Measurements from ENCODE around the gene TM7SF2.
"Not testable (repeated sequence)": the region's sequence is repeated elsewhere in the genome, so short reads cannot be mapped to it uniquely, and the experiment has no call there.

The TM7SF2 gene

DNA sequence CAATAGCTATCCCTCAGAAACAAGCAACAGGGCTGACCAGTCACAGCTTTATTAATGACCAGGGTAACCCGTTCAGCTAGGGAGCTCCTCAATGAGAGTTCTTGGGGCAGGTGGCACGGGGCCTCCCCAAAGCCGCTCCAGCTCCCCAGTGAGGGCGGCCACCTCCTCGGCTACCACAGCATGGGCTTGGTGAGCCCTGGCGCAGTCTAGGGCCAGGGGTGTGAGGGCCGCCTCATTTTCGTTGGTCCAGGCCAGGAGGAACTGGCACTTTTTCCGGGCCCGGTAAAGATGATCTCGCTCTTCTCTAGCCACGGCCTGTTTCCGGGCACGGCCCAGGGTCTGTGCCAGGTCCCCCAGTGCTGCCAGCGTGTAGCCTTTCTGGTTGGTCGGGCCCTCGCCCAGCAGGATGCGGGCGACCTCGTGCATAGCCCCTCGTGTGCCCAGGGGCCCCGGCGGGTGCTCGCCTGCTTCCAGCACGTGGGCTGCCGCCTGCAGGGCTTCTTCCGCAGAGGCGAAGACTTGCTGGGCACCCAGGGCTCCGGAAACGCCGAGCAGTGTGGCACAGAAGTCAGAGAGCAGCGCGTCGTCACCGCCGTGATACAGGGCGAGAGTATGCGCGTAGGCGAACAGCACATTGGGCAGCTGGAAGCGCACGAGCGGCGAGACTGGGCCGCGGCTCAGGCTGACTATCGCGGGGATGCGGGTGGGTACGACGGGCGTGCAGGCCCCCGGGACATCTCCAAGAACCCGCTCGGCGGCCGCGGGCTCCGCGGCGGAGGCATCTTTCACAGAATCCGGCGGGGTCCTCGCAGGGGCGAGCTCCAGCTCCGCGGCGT lies 4.9 kb downstream of the TM7SF2 start:
- peak; percentile 9 for DNase-seq

DNA sequence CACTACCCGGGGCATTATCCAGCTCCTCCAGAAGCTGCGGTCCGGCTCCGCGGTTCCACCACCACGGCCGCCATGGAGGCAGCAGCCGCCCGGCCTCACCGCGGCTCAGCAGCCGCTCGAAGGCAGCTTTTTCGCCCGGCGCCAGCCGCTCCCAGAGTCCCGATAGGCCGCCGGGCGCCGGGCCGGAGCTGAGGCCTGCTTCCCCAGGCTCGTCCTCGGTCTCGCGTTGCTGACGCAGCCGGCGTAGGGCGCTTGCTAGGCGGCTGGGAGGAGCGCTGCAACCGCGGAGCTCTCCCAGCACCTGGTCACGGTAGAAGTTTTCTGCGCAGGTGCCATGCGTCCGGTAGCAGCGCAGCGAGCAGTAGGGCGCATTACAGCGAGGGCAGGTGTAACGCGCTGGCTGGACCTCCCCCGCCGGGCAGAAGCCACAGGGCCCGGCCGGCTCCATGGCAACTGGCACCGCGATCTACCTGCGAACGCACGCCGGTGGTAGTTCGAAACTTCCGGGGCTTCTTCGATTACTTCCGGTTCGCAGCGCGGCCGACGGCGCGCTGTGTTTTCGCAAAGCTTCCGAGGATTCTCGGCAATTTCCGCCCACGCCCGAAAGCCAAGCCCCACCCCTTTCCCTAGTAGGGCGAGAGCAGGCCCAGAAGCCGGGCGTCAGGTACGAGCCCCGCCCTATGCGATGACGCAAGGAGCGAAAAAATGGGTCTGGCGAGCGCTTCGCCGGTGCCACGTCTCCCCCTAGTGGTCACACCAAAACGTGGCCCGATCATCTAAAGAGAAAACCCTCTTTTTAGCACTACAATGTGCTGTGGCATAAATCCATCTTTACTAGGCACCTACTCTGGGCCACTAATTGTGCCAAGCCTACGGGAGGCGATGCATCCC lies 5.8 kb downstream of the TM7SF2 start, which contains the start of gene ZNHIT2:
TSS of gene ZNHIT2 (minus strand) at position 496 of the 891 bp plus-strand sequence. CDS start at position 448, 48 bp downstream.
- DNase-seq: peak; percentile 99

DNA sequence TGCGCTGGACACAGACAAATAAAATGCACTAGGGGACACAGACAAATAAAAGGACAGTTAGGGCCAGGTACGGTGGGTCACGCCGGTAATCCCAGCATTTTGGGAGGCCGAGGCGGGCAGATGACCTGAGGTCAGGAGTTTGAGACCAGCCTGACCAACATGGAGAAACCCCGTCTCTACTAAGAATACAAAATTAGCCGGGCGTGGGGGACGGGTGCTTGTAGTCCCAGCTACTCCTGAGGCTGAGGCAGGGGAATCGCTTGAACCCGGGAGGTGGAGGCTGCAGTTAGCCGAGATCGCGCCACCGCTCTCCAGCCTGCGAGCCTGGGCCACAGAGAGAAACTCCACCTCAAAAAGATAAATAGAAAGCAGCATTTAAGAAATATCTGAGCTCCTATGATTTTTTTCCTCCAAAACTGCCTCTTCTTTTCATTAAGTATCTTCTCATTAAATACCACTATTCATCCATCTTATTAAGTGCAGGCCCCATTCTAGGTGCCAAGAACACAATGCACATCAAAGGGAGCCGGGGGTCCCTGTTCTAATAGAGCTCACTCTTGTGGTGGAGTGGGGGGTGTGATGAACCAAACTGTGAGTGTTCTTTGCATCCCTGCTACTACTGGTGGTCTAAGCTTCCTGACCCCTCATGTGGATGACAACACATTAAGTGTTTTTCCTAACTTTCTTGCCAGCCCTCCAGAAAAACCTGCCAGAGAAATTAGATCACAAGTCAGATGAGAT lies 6.6 kb downstream of the TM7SF2 start:
- no peak for DNase-seq

DNA sequence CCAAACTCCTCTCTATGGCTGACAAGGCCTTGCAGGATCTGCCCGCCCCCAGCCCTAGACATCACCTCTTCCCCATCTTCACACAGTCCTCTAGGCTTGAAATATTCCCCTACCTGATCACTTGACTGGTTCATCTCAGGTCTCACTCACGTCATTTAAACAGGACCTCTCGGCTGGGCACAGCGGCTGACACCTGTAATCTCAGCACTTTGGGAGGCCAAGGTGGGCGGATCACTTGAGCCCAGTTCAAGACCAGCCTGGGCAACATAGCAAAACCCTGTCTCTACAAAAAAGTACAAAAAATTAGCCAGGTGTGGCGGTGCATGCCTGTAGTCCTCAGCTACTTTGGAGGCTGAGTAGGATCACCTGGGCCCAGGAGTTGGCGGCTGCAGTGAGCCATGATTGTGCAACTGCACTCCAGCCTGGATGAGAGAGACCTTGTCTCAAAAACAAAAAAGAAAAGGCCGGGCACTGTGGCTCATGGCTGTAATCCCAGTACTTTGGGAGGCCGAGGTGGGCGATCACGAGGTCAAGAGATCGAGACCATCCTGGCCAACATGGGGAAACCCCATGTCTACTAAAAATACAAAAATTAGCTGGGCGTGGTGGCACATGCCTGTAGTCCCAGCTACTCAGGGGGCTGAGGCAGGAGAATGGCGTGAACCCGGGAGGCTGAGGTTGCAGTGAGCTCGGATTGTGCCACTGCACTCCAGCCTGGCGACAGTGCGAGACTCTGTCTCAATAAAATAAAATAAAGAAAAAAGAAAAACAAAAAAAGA lies 7.4 kb downstream of the TM7SF2 start:
- DNase-seq: not testable (repeated sequence)

DNA sequence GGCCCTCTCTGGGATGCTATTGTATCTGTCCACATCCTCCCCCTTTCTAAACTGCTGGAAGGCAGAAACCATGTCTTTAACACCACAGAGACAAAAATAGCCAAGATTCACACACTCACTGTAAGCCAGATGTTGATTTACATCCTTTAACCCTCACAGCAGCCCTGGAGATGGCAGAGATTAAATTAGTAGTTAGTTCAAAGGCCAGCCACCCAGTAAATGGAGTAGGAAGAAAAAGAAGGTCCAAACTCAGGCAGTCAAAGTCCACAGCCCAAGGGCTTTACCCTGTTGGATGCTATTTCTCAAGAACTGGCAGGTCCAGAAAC lies 8.0 kb downstream of the TM7SF2 start:
- no peak for DNase-seq

DNA sequence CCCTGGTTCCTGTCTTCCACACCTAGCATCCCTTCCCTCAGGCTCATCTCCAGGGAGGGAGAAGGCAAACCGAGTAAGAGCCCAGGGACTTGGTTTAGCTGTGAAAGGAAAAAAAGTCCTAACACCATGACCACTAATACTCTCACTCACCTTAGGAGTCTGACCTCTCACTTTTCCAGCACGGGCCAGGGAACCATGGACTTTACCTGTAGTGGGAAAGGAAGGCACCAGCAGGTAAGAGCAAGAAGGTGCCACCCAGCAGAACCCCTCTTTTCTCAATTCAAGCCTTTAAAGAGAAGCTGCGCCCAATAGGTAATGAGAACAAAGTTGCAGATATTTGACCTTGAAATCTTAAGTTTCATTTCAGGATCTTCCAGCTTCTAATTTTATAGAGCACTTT lies 9.2 kb downstream of the TM7SF2 start:
- DNase-seq: no peak

DNA sequence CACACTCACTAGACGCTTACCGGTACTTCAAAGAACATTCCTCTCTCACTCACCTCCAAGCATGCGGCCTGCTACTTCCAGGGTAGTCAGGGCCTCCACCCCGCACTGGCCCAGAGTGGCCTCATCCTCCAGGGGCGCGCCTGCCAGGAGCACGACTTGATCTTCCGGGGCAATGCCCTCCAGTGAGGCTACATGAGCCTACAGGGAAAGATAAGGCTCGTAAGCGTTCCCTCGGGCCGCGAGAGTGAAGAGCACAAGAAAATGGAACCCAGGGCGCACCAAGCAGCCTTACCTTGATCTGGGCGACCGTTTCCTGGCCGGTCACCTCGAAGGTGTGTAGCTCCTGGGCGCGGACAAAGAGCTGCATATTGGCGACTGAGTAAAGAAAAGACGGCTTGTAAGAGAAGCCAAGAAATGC lies 9.8 kb downstream of the TM7SF2 start:
- DNase-seq: no peak

DNA sequence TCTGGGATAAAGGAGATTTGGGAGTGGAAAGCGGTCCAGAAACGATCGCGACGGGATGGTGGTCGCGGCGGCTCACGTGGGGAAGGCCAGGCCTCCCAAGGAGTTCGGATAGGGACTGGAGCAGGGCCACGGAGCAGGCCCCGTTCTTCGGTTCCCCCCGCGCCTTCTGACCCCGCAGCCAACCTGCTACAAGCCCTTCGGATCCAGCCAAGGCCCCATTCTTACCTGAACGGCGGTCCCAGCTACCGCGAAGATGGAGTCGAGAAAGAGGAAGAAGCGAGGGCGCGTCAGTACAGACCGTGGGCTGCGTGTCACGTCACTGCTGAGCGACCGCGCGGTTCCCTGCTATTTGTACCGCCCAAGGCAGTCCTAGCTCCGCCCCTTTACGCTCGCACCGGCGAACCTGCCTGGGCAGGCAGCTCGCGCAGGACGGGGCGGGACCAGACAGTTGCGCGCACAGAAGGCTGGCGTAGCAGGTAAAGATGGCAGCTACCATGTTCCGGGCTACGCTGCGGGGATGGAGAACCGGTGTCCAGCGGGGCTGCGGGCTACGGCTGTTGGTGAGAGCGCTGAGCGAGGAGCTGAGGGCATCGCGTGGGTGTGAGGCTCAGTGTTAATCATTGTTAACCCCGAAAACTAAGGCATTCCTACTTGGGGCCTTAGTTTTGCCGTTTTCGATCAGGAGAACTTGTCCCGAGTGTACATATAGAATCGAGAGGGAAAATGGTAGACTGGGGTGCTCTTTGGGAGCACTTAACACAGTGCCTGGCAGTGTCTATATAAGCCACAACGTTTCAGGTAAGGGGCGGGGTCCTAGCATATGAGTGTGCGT lies 10.4 kb downstream of the TM7SF2 start, which contains the start of the genes FAU and MRPL49:
TSS of gene FAU (minus strand) at position 270 of the 832 bp plus-strand sequence. CDS start 321 bp downstream, outside the sequence.
TSS of gene MRPL49 (plus strand) at position 457 of the 832 bp plus-strand sequence. CDS start at position 483, 26 bp downstream.
- DNase-seq: peak; percentile 98

DNA sequence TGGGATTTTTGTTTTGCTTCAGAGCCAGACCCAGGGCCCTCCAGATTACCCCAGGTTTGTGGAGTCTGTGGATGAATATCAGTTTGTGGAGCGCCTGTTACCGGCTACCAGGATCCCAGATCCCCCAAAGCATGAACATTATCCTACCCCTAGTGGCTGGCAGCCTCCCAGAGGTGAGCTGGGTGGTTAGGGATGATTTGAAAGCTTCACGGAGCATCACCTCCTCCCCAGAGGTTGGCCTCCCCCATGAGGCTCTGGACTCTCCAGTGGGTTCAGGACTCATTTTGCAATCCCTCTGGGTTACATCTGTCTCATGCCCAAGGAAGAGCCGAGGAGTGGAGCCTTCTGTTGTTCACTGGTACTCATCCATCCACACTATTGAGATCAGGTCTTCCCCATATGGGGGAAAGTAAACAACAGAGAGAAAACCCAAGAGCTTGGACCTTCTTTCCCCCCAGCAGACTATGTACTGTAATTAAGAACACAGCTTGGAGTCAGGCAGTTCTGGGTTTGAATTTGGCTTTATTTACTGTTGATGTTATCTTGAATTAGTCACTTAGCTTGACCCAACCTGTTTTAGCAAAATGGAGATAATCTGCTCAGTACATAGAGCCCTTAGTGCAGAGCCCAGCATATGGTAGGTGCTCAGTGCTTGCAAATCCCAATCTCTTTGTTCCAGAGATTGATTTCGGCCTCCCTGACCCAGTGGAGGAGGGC lies 13.0 kb downstream of the TM7SF2 start:
- no peak for DNase-seq

DNA sequence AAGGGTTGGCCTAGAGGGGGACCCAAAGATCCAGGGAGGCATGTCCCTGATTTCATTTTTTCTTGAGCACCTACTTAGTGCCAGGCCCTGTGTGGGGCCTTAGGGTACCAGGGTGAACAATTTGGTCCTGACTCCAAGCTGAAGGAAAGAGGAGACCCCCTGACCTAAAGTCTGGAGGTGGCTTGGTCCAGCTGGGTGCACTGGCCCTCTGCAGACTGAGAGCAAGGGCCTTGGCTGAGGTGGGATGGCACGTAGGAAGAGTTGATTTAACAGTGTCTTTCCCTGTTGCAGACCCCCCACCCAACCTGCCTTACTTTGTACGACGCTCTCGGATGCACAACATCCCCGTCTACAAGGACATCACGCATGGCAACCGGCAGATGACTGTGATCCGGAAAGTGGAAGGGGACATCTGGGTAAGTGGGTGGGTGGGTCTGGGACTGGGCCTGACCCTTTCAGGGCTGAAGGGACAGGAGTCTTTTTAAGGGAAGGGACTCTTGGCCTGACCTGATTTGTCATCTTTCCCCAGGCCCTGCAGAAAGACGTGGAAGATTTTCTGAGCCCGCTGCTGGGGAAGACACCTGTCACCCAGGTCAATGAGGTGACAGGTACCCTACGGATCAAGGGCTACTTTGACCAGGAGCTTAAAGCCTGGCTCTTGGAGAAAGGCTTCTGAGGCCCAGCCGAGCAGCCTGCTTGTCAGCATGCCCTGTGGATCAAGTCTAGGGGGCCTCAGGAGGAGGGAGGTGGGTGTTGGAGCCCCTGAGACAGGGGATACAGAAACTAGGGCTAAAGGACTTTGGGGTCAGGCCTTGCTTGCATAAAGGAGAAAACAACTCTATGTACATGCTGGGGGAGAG lies 13.8 kb downstream of the TM7SF2 start:
- no peak for DNase-seq

DNA sequence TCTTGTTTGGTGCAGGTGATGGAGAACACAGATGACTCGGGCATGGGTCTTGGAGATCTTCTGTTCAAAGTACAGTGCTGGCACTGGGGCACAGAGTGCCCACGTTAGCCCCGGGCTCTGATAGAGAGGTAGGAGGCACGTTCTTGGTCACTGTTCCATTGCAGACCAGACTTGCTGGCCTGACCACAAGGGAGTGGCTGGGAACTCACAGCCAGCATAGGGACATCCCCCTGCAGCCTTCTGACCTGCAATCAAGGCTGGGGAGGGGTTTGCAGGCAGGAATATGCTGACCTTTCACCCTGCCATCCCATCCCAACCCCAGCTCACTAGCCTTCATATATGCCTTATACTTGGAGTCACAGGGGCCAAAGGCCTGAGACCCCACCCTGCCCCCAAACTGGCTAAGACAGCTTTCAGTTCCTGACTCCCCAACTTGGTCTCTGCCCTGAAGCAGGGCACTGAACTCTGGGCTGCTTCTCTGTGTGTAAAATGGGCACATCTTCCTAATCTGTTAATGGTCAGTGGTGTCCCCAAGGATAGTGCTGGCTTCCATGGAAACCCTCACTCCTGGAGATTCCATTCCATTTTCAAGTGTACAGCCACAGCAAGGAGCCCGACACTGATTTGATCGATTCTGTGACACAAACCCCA lies 15.1 kb downstream of the TM7SF2 start:
- no peak for DNase-seq

DNA sequence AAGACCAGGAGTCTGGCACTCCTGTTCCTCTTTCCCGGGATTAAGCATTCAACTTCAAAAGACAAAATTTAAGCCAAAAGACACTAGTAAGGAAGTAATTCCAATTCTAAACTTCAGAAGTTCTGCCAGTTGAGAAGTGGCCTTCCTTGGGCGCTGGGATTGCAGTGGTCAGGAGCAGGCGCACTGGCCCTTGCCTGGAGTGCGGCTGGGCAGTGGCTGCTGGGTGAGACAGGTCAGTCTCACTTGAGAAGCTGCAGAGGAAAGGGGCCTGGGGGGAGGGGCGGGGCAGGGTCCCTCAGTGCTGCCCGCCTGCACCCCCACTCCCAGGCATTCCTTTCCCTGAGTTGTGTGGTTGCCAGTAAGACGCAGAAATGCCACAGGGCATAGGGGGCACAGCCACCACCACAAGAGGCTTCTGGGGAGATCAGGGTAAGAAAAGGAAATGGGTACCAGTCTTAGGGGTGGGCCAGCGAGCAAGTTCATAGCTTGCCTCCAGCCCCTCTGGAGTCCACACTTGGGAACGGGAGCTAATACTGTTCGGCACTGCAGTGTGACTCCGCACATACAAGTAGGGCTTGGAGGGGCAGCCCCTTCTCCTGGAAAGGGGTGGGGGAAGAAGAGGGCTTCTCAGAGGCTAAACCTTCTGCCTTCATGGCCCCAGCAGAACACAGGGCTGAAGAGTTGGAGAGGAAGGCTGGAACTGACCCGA lies 16.0 kb downstream of the TM7SF2 start:
- no peak for DNase-seq

DNA sequence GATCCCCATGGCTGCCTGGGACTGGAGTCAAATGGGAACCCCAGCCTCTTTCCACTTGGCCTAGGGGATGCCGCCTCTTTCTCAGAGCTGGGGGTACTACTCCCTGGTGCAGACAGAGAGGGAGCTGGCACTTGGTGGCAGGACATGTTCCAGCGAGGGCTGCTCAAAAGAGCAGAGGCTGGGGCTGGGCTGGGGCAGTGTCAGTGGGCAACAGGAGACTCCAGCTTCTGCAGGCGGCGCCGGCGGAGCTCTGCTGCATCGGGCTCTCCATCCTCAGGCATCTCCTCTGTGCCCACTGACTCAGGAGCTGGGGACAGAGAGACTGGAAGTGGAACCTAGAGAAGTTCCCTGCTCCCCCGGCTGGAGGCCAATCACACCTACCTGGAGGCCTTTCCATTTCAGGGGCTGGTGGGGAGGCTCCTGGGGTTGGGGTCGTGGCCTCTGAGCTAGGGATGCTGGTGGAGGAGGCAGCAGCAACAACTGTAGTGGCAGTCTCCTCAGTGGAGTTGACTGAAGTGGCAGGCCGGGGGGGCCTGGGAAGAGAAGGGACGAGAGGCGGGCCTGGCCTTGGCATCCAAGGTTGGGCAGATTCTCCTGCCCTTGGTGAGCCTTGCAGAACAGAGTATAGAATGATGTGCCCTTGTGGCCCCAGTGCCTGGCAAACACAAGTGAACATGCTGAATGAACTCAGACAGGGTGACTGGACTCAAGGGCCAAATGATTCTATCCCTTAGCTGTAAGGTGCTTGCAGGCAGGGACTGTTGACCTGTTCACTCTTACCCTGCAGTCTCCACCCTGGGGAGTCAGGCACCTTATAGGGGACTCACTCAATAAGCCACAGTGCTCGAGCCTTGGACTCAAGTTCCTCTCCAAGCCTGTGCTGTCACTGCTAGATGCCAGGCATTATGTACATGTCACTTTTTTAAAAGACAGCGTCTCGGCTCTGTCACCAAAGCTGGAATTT lies 16.8 kb downstream of the TM7SF2 start:
- no peak for DNase-seq

DNA sequence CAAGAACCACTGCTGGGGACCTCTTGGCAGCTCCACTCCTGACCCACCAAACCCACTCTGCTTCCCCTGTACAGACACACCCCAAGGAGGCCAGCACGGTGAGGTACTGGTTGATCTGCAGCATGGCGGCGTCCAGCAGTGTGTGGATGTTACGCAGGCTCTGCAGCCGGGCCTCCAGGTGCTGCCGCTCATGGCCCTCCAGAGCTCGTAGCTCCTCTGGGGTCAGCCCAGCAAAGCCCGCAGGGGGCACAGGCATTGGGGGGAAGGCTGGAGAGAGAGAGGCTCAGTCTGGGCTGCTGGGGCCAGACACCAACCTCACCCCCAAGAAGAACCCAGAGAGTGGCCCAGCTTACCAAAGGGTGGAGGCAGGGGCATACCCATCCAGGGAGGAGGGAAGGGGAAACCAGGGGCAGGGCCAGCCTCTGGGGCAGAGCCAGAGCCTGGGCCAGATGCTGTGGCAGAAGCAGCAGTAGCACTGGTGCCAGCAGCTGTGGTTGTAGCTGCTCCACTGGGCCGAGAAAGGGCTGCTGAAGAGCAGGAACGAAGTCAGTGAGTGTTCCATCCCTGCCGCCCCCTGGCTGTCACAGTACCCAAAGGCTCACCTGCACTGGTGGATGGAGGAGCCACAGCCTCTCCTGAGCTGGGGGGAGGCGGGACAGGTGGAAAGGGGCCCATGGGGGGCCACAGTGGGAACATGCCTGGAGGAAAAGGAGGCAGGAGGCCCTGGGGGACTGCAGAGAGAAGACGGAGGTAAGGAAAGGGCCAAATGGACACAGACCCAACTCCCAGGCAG lies 18.2 kb downstream of the TM7SF2 start:
- DNase-seq: no peak

DNA sequence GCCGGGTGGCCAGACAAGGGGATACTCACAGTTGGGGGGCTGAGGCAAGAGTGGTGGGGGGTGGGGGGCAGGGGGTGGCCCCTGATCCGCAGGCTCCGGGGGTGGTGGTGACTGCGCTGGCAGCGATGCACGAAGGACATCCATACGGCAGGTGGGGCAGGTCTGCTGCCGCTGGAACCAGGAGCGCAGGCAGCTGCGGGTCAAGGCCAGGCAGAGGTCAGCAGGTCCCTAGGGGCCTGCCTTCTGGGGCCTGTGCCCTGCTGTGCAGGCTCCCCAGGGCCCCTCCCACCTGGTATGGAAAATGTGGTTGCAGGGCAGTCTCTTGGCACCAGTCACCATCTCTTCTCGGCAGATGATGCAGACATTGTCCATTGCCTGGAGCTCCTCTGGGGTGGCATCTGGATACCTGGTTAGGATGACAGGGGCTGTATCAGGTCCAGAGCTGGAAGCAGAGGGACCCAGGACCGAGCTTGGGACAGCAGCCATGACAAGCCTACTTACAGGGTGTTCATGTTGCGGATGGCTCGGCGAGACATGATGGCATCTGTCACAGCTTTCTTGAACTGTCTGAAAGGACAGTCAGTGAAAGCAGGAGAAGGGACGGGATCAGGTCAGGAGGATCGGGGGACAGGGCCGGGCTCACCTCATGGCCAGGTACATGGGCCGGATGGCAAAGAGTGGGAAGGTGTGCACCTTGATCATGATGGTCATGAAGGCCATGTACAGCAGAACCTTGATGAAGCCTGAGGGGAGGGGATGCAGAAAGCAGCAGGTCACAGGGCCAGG lies 19.2 kb downstream of the TM7SF2 start:
- no peak for DNase-seq

All from NCI-H510A treated with DMSO at 0.1 percent for 48 hours (cell line).